WTC11 (cell line): ENCODE measurements around the gene NAA20. TPM values are rescaled to one million over a fixed set of nuclear protein-coding genes. Genes with fewer than 3 reads are reported as not detected.

Experiments
- ATAC-seq: fragments of 200-7000 bp; cut with Tn5 transposase; 2 replicates; pipeline ENCODE4 v1.10.0; 2021; ENCODE audit warnings: mild to moderate bottlenecking, moderate library complexity
- CTCF ChIA-PET: fragments of 300-600 bp; sonication (Branson Sonifier 250); formaldehyde crosslinking; loops from one replicate; lab custom pipeline; 2021; ENCODE audit warnings: antibody characterized with exemption; lab: Charles Lee
- POLR2A ChIA-PET: fragments of 350-600 bp; sonication (Branson Sonifier 250); formaldehyde crosslinking; loops from one replicate; lab custom pipeline; 2021; ENCODE audit warnings: antibody characterized with exemption; lab: Charles Lee
- DNase-seq: peaks from one replicate; pipeline ENCODE4 v3.0.0; 2021; ENCODE audit warnings: low spot score
- H3K27ac Mint-ChIP-seq: 2 replicates; pipeline ENCODE4 v1.8.0; 2021; ENCODE audit warnings: mixed read lengths
- H3K27me3 Mint-ChIP-seq: 2 replicates; pipeline ENCODE4 v1.8.0; 2021; ENCODE audit warnings: low read depth, mild to moderate bottlenecking, moderate library complexity, mixed read lengths
- H3K36me3 Mint-ChIP-seq: 2 replicates; pipeline ENCODE4 v1.8.0; 2021; ENCODE audit warnings: mixed read lengths
- H3K4me1 Mint-ChIP-seq: 2 replicates; pipeline ENCODE4 v1.8.0; 2022; ENCODE audit warnings: mixed read lengths
- H3K4me3 Mint-ChIP-seq: 2 replicates; pipeline ENCODE4 v1.8.0; 2021; ENCODE audit warnings: mild to moderate bottlenecking, moderate library complexity, mixed read lengths
- H3K9me3 Mint-ChIP-seq: 2 replicates; pipeline ENCODE4 v1.8.0; 2021; ENCODE audit warnings: mixed read lengths
- CREM ChIP-seq: sonication (generic); formaldehyde crosslinking; IDR thresholded peaks from 2 replicates; pipeline ENCODE4 v1.8.1; 2022; ENCODE audit warnings: mild to moderate bottlenecking, missing genetic modification reagents, moderate library complexity
- ETV6 ChIP-seq: sonication (generic); formaldehyde crosslinking; IDR thresholded peaks from 2 replicates; pipeline ENCODE4 v1.8.1; 2022; ENCODE audit warnings: mild to moderate bottlenecking, missing genetic modification reagents
- GABPB1 ChIP-seq: sonication (generic); formaldehyde crosslinking; IDR thresholded peaks from 2 replicates; pipeline ENCODE4 v1.8.1; 2023; ENCODE audit warnings: mild to moderate bottlenecking, missing genetic modification reagents
- HMGA2 ChIP-seq: fragments of 250-450 bp; sonication (Bioruptor Pico); IDR thresholded peaks from 2 replicates; pipeline ENCODE4 v1.4.0; 2021; ENCODE audit warnings: mild to moderate bottlenecking, moderate library complexity
- JAZF1 ChIP-seq: fragments of 250-450 bp; sonication (Bioruptor Pico); IDR thresholded peaks from 2 replicates; pipeline ENCODE4 v1.9.0; 2021; ENCODE audit warnings: moderate library complexity, mild to moderate bottlenecking, inconsistent platforms
- KAT7 ChIP-seq: sonication (generic); formaldehyde crosslinking; IDR thresholded peaks from 2 replicates; pipeline ENCODE4 v1.8.1; 2023; ENCODE audit warnings: missing genetic modification reagents, mild to moderate bottlenecking, borderline replicate concordance
- RELA ChIP-seq: sonication (generic); formaldehyde crosslinking; IDR thresholded peaks from 2 replicates; pipeline ENCODE4 v1.8.1; 2022; ENCODE audit warnings: missing genetic modification reagents, mild to moderate bottlenecking, borderline replicate concordance
- RORB ChIP-seq: fragments of 250-450 bp; sonication (Bioruptor Pico); IDR thresholded peaks from 2 replicates; pipeline ENCODE4 v1.9.0; 2021; ENCODE audit warnings: mild to moderate bottlenecking
- ZNF121 ChIP-seq: sonication (generic); formaldehyde crosslinking; IDR thresholded peaks from 2 replicates; pipeline ENCODE4 v1.8.0; 2023; ENCODE audit warnings: missing genetic modification reagents
- total RNA-seq: library from RNA; stranded (reverse); gene quantifications from 3 replicates; pipeline ENCODE4 v1.2.3, GENCODE V29; 2021
- TF ChIP-seq, protein P1 (sequence below): fragments of 200-600 bp; IDR thresholded peaks from 2 replicates; pipeline ENCODE4 v1.8.0; 2022; ENCODE audit warnings: antibody characterized with exemption
- TF ChIP-seq, protein P2 (sequence below): fragments of 250-450 bp; sonication (Bioruptor Pico); IDR thresholded peaks from 2 replicates; pipeline ENCODE4 v1.9.0; 2021; ENCODE audit warnings: mild to moderate bottlenecking
- TF ChIP-seq, protein P3 (sequence below): sonication (generic); formaldehyde crosslinking; IDR thresholded peaks from 2 replicates; pipeline ENCODE4 v1.8.0; 2023; ENCODE audit warnings: missing genetic modification reagents, mild to moderate bottlenecking, borderline replicate concordance
- TF ChIP-seq, protein P4 (sequence below): sonication (generic); formaldehyde crosslinking; IDR thresholded peaks from 2 replicates; pipeline ENCODE4 v1.8.1; 2022; ENCODE audit warnings: mild to moderate bottlenecking, missing genetic modification reagents, moderate library complexity, borderline replicate concordance

The NAA20 gene
- total RNA-seq, 1 experiment from 2014 or later: 34.0 TPM

DNA sequence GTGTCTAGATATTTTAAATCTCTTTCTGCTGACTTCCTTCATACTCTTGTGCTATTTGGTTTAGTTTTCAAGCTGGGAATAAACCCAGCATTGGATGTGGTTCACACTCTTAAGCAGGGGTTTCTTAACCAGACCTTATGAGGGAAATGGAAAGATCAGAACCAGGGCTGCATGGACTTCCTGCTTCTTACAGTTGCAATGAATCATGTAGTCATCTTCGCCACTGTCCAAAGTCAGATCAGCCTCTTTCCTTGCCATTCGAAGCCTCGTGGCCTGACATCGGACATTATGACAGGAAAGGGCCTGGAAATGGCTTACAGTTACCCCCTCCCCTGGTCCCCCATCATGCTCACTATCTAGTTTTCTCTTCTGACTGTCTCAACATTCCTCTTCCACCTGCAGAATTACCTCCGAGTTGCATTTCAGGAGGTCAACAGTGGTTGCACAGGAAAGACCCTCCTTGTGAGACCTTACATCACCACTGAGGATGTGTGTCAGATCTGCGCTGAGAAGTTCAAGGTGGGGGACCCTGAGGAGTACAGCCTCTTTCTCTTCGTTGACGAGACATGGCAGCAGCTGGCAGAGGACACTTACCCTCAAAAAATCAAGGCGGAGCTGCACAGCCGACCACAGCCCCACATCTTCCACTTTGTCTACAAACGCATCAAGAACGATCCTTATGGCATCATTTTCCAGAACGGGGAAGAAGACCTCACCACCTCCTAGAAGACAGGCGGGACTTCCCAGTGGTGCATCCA is 16.8 kb upstream of the NAA20 start:
- no peaks in the 10 kb centered on the region for H3K27me3 Mint-ChIP-seq
- ChIA-PET POLR2A (no interaction called here), CTCF (no interaction called here)
- H3K4me3 Mint-ChIP-seq: no peak overlapping the region
- ATAC-seq (no peak), DNase-seq (no peak)
- H3K4me1 Mint-ChIP-seq: peaks cover 8% of the 10 kb centered on the region; the same call in 1 of the 2 replicates
- TF ChIP-seq ETV6 (CRISPR knock-in tag) (no peak), KAT7 (no peak), RORB (CRISPR knock-in tag) (no peak), CREM (CRISPR knock-in tag) (no peak), HMGA2 (CRISPR knock-in tag) (no peak), RELA (CRISPR knock-in tag) (no peak), ZNF121 (no peak), JAZF1 (CRISPR knock-in tag) (no peak)
- TF ChIP-seq, protein P1, sequence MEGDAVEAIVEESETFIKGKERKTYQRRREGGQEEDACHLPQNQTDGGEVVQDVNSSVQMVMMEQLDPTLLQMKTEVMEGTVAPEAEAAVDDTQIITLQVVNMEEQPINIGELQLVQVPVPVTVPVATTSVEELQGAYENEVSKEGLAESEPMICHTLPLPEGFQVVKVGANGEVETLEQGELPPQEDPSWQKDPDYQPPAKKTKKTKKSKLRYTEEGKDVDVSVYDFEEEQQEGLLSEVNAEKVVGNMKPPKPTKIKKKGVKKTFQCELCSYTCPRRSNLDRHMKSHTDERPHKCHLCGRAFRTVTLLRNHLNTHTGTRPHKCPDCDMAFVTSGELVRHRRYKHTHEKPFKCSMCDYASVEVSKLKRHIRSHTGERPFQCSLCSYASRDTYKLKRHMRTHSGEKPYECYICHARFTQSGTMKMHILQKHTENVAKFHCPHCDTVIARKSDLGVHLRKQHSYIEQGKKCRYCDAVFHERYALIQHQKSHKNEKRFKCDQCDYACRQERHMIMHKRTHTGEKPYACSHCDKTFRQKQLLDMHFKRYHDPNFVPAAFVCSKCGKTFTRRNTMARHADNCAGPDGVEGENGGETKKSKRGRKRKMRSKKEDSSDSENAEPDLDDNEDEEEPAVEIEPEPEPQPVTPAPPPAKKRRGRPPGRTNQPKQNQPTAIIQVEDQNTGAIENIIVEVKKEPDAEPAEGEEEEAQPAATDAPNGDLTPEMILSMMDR: no peak
- TF ChIP-seq, protein P2, sequence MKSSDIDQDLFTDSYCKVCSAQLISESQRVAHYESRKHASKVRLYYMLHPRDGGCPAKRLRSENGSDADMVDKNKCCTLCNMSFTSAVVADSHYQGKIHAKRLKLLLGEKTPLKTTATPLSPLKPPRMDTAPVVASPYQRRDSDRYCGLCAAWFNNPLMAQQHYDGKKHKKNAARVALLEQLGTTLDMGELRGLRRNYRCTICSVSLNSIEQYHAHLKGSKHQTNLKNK (CRISPR knock-in tag): no peak
- TF ChIP-seq, protein P3, sequence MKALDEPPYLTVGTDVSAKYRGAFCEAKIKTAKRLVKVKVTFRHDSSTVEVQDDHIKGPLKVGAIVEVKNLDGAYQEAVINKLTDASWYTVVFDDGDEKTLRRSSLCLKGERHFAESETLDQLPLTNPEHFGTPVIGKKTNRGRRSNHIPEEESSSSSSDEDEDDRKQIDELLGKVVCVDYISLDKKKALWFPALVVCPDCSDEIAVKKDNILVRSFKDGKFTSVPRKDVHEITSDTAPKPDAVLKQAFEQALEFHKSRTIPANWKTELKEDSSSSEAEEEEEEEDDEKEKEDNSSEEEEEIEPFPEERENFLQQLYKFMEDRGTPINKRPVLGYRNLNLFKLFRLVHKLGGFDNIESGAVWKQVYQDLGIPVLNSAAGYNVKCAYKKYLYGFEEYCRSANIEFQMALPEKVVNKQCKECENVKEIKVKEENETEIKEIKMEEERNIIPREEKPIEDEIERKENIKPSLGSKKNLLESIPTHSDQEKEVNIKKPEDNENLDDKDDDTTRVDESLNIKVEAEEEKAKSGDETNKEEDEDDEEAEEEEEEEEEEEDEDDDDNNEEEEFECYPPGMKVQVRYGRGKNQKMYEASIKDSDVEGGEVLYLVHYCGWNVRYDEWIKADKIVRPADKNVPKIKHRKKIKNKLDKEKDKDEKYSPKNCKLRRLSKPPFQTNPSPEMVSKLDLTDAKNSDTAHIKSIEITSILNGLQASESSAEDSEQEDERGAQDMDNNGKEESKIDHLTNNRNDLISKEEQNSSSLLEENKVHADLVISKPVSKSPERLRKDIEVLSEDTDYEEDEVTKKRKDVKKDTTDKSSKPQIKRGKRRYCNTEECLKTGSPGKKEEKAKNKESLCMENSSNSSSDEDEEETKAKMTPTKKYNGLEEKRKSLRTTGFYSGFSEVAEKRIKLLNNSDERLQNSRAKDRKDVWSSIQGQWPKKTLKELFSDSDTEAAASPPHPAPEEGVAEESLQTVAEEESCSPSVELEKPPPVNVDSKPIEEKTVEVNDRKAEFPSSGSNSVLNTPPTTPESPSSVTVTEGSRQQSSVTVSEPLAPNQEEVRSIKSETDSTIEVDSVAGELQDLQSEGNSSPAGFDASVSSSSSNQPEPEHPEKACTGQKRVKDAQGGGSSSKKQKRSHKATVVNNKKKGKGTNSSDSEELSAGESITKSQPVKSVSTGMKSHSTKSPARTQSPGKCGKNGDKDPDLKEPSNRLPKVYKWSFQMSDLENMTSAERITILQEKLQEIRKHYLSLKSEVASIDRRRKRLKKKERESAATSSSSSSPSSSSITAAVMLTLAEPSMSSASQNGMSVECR: no peak
- H3K36me3 Mint-ChIP-seq: no peaks in the 10 kb centered on the region
- no peaks in the 10 kb centered on the region for H3K9me3 Mint-ChIP-seq
- H3K27ac Mint-ChIP-seq: no peak overlapping the region

DNA sequence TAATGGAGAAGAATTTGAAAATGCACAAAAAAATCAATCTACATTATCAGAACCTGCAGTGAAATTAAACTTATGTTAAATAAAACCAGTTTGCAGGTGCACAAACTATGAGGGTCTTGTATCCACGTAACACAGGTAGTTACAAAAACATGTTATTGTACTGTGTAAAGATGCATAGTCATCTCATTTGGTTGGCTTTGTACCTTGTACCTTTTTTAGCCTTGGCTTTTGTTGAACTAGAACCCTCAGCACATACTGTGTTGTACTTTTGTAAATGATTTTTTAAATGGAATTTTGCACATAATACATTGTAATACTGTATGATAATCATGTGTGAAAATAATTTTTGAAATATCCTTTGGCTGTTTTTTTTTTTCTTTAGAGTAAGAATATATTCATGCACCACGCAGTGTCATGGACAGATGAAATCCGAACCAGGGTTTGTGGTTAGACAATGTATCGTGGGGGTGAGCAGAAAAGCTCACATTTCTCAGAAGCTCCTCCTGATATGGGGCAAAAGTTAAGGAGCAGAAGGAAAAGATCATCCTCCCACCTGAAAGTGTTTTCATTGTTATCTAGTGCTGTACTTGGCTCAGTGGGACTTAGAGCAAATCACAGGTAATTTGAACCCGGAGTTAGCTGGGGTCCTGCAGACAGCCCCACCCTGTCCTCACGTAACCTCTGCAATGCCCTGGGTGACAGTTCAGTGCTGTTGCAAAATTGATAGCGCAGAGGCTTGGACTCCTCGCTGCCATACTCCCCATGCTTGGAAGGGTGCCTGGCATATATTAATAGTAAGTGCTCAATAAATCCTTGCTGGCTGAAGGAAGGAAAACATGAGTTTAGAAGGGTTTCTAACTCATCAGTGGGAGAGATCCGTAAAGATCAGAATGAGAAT is 14.8 kb upstream of the NAA20 start:
- no peaks in the 10 kb centered on the region for H3K9me3 Mint-ChIP-seq
- H3K4me1 Mint-ChIP-seq: peaks cover 5% of the 10 kb centered on the region; the same call in 1 of the 2 replicates
- H3K27me3 Mint-ChIP-seq: no peaks in the 10 kb centered on the region
- TF ChIP-seq, protein P4, sequence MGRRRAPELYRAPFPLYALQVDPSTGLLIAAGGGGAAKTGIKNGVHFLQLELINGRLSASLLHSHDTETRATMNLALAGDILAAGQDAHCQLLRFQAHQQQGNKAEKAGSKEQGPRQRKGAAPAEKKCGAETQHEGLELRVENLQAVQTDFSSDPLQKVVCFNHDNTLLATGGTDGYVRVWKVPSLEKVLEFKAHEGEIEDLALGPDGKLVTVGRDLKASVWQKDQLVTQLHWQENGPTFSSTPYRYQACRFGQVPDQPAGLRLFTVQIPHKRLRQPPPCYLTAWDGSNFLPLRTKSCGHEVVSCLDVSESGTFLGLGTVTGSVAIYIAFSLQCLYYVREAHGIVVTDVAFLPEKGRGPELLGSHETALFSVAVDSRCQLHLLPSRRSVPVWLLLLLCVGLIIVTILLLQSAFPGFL: no peak
- TF ChIP-seq GABPB1 (CRISPR knock-in tag): peak; percentile 51
- H3K36me3 Mint-ChIP-seq: no peaks in the 10 kb centered on the region
- DNase-seq (no peak), ATAC-seq (no peak)
- ChIA-PET CTCF (no interaction called here), POLR2A (no interaction called here)
- no peak overlapping the region for H3K27ac Mint-ChIP-seq
- H3K4me3 Mint-ChIP-seq: no peak overlapping the region
